Activated CD4-positive, alpha-beta T cell treated with anti-CD3 and anti-CD28 coated beads, Interleukin-2, Interleukin-6, amounts not matched to agents 100 ng/mL and 50 ng/mL, durations not matched to agents 16 hours and 8 hours (primary cell): ENCODE measurements around the gene RGS9BP.
"Not testable (repeated sequence)": the region's sequence is repeated elsewhere in the genome, so short reads cannot be mapped to it uniquely, and the experiment has no call there.

Experiments used
- DNase-seq: peaks from one replicate; pipeline ENCODE4 v3.0.0-alpha.2; 2020

RGS9BP gene

GRCh38 chr19:32672841-32673240 is 2.8 kb upstream of the RGS9BP start:
- DNase-seq = no peak

- no peak for DNase-seq
Measured at GRCh38 chr19:32673573-32673972, 2.1 kb upstream of the RGS9BP start.

GRCh38 chr19:32674153-32674930 is 1.3 kb upstream of the RGS9BP start:
- DNase-seq = no peak

- peak; percentile 99 for DNase-seq
Measured at GRCh38 chr19:32674931-32675719, 523 bp upstream of the RGS9BP start, which contains the start of gene ANKRD27. TSS of gene ANKRD27 (minus strand) at chr19:32675180. CDS start at chr19:32659015, 16,165 bp downstream.

GRCh38 chr19:32676186-32676894 is 692 bp downstream of the RGS9BP start:
- DNase-seq = peak; percentile 15

GRCh38 chr19:32676895-32677359 is 1.3 kb downstream of the RGS9BP start:
- no peak for DNase-seq

- no peak for DNase-seq
Measured at GRCh38 chr19:32677657-32678056, 2.0 kb downstream of the RGS9BP start.

- DNase-seq = no peak
Measured at GRCh38 chr19:32680986-32681385, 5.3 kb downstream of the RGS9BP start.

GRCh38 chr19:32682317-32682716 is 6.7 kb downstream of the RGS9BP start:
- DNase-seq = no peak

- no peak for DNase-seq
Measured at GRCh38 chr19:32686847-32687475, 11.3 kb downstream of the RGS9BP start.

- DNase-seq = no peak
Measured at GRCh38 chr19:32687681-32688080, 12.0 kb downstream of the RGS9BP start.

GRCh38 chr19:32688311-32688710 is 12.7 kb downstream of the RGS9BP start:
- no peak for DNase-seq

- peak; percentile 93 for DNase-seq
Measured at GRCh38 chr19:32691291-32691951, 15.8 kb downstream of the RGS9BP start, which contains the start of gene NUDT19. TSS of gene NUDT19 (plus strand) at chr19:32691821. CDS start at chr19:32691961, 140 bp downstream.

- peak; percentile 69 for DNase-seq
Measured at GRCh38 chr19:32691952-32692726, 16.5 kb downstream of the RGS9BP start.

- no peak for DNase-seq
Measured at GRCh38 chr19:32692727-32693061, 17.0 kb downstream of the RGS9BP start.

GRCh38 chr19:32693151-32694108 is 17.8 kb downstream of the RGS9BP start:
- DNase-seq = peak; percentile 65

- DNase-seq = not testable (repeated sequence)
Measured at GRCh38 chr19:32694316-32694715, 18.7 kb downstream of the RGS9BP start.

GRCh38 chr19:32694851-32695250 is 19.2 kb downstream of the RGS9BP start:
- not testable (repeated sequence) for DNase-seq

GRCh38 chr19:32695506-32695905 is 19.9 kb downstream of the RGS9BP start:
- not testable (repeated sequence) for DNase-seq

GRCh38 chr19:32696771-32697170 is 21.1 kb downstream of the RGS9BP start:
- DNase-seq = not testable (repeated sequence)
